Endothelial cell of umbilical vein (primary cell): Measurements from ENCODE around the gene GRK1. TPM values are rescaled to one million over a fixed set of nuclear protein-coding genes. Genes with fewer than 3 reads are reported as not detected.

Source experiments
- BruUV-seq: library from RNA; stranded (reverse); fragments of 400-500 nt; replicated peaks from 2 replicates; lab custom pipeline; 2021; lab: Mats Ljungman, UMichigan
- CTCF ChIA-PET: fragments of 300-600, 350-600 bp; sonication (Branson Sonifier 250); formaldehyde crosslinking; loops from one replicate; lab custom pipeline; 2021; ENCODE audit warnings: antibody characterized with exemption, inconsistent platforms; lab: Charles Lee
- POLR2A ChIA-PET: fragments of 300-600, 350-600 bp; sonication (Branson Sonifier 250); formaldehyde crosslinking; loops from one replicate; lab custom pipeline; 2021; ENCODE audit warnings: antibody characterized with exemption, inconsistent platforms; lab: Charles Lee
- DNase-seq: peaks from one replicate; pipeline ENCODE4 v3.0.0-alpha.2; 2011; ENCODE audit warnings: low read depth, low spot score
- FAIRE-seq: peaks from 2 replicates; lab custom pipeline; 2011; peaks lifted over from hg19 to GRCh38; lab: Jason Lieb, UNC
- H2AFZ ChIP-seq: 2 replicates; pipeline ENCODE4 v1.6.0; 2012; ENCODE audit warnings: low read depth, low read length, control low read depth, inconsistent platforms
- H3K27ac ChIP-seq: 2 replicates; pipeline ENCODE4 v1.5.1; 2011; ENCODE audit warnings: low read depth, mild to moderate bottlenecking, control low read depth, low read length, moderate library complexity; ENCODE audit not compliant: insufficient read depth
- H3K27me3 ChIP-seq, 2 experiments: 2 replicates each; pipeline versions ENCODE4 v1.6.0 to v1.6.1; 2011; ENCODE audit warnings: low read length in 2 of 2, mixed read lengths in 1 of 2; ENCODE audit not compliant: control insufficient read depth in 2 of 2, insufficient read depth in 2 of 2
- H3K36me3 ChIP-seq, 2 experiments: 2 replicates in 1 of 2; 3 replicates in 1 of 2; pipeline ENCODE4 v1.5.1; 2011; ENCODE audit warnings: low read length in 2 of 2, mild to moderate bottlenecking in 1 of 2, moderate library complexity in 1 of 2; ENCODE audit not compliant: control insufficient read depth in 2 of 2, insufficient read depth in 2 of 2; ENCODE audit errors: extremely low read depth in 1 of 2
- H3K4me1 ChIP-seq: 3 replicates; pipeline ENCODE4 v1.5.1; 2011; ENCODE audit warnings: mild to moderate bottlenecking, low read length; ENCODE audit not compliant: control insufficient read depth, insufficient read depth; ENCODE audit errors: extremely low read depth
- H3K4me2 ChIP-seq: 2 replicates; pipeline ENCODE4 v1.6.1; 2011; ENCODE audit warnings: low read length, control low read depth, mixed read lengths; ENCODE audit not compliant: insufficient read depth
- H3K4me3 ChIP-seq, 3 experiments: fragments of 200-600 bp in 1 of 3; sonication (generic), shearing (Covaris generic) in 1 of 3; replicated peaks in 1 of 3; 2 replicates each; pipeline ENCODE4 v1.5.1; 2011 to 2016; ENCODE audit warnings: control low read depth in 3 of 3, low read length in 3 of 3, mild to moderate bottlenecking in 2 of 3, inconsistent platforms in 1 of 3, low read depth in 1 of 3, moderate library complexity in 1 of 3; ENCODE audit not compliant: insufficient read depth in 1 of 3
- H3K79me2 ChIP-seq: 2 replicates; pipeline ENCODE4 v1.6.0; 2012; ENCODE audit warnings: low read length, inconsistent platforms; ENCODE audit not compliant: control insufficient read depth, insufficient read depth
- H3K9ac ChIP-seq: replicated peaks from 2 replicates; pipeline ENCODE3; 2011; ENCODE audit warnings: low read length, control low read depth; ENCODE audit not compliant: insufficient read depth; ENCODE audit errors: extremely low read depth
- H3K9me1 ChIP-seq: replicated peaks from 3 replicates; pipeline ENCODE4 v1.6.0; 2011; ENCODE audit warnings: mild to moderate bottlenecking, low read length; ENCODE audit not compliant: control insufficient read depth, insufficient read depth; ENCODE audit errors: extremely low read depth
- H3K9me3 ChIP-seq: replicated peaks from 2 replicates; pipeline ENCODE4 v1.5.1; 2012; ENCODE audit warnings: low read length, inconsistent platforms; ENCODE audit not compliant: control insufficient read depth, insufficient read depth
- H4K20me1 ChIP-seq: replicated peaks from 2 replicates; pipeline ENCODE3; 2011; ENCODE audit warnings: mild to moderate bottlenecking, low read length; ENCODE audit not compliant: control insufficient read depth, insufficient read depth; ENCODE audit errors: extremely low read depth
- POLR2A ChIP-seq: IDR thresholded peaks from 2 replicates; pipeline ENCODE4 v1.6.1; 2012; ENCODE audit warnings: low read depth, mild to moderate bottlenecking, control low read depth, low read length
- dilution Hi-C: fragments of 300-500 bp; cut with MboI; formaldehyde crosslinking; loops from one replicate; pipeline ENCODE4 v1.15.0; 2019; ENCODE audit warnings: low sequenced_read_pairs; ENCODE audit not compliant: extremely low pct_ligation_motif_present
- intact Hi-C: fragments of 100-400 bp; cut with micrococcal nuclease; formaldehyde crosslinking; loops from one replicate; pipeline ENCODE4 v1.10.0; 2022
- polyA plus RNA-seq, 4 experiments: library from polyadenylated mRNA; depleted of rRNA in 3 of 4; stranded (reverse) in 3 of 4; unstranded in 1 of 4; fragments of >200 nt; gene quantifications; 2 replicates each; pipeline versions ENCODE4 v1.2.1 to v1.2.3, GENCODE V29; 2011 to 2012; ENCODE audit warnings: missing spikeins in 1 of 4
- total RNA-seq: library from RNA; stranded (reverse); gene quantifications from 2 replicates; pipeline ENCODE4 v1.2.3, GENCODE V29; 2021

GRK1 gene
- total and polyA plus RNA-seq, 2 donors (not counting 3 experiments of a cell fraction or from before 2014, with no cell fraction given) = not detected

DNA sequence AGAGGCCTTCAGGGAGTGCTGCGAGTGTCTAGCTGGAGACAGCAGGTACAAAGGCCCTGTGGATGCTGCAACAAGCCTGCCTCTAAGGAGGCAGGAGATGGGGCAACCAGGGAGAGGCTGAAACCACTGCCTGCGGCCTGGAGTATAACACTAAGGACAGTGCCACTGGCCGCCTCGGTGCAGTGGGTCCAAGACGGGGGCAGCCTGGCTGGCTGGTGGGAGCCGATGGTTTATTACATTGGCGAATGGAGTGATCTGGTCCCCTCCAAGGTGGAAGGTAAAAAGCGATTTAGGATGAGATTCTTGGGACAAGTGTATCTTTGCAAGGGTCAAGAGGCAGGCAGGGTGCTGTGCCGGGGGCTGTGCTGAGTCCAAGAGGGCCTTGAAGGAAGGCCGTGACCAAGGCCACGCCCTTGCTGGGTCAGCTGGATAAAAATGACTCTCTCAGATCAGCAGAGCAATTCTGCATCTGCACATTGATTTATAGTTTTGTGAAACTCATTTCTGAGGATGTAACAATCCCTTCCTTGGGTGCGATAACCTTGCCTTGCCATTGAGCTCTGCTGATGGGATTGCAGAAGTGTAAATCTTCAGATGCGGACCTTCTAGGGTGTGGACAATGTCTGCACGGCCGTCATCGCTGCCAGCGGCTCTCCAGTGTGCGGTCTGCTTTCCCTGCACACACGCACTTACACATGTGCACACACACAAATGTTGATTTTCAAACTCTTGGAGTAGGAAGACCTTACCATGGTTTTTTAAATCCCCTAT is 98.0 kb downstream of the GRK1 start:
- POLR2A ChIA-PET = no interaction called here
- H3K9me3 ChIP-seq = no peaks in the 10 kb centered on the region
- no peaks in the 10 kb centered on the region for H4K20me1 ChIP-seq

DNA sequence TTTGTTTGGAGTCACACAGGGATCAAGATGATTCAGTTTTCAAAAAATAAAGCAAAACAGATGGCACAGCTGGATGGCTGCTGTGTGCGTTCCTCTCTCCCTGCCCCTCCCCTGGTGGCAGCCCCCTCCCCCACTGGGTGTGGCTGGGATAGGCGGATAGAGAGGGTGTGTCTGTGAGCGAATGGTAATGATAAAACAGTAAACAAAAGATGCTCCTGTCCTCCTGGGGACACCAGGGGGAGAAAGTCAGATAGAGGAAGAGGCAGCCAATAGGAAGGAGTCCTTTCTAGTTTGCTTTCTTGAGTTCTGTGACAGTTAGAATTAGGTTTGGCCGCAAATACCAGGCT is 98.5 kb downstream of the GRK1 start:
- ChIA-PET CTCF (no interaction called here), POLR2A (no interaction called here)
- DNase-seq (no peak), FAIRE-seq (no peak)
- H3K9ac ChIP-seq = no peak overlapping the region
- H3K79me2 ChIP-seq = peaks cover 26% of the 10 kb centered on the region
- H3K4me3 ChIP-seq = no peak overlapping the region
- peaks cover 22 to 40% of the 10 kb centered on the region in 2 experiments for H3K36me3 ChIP-seq
- H3K27me3 ChIP-seq = no peaks in the 10 kb centered on the region
- intact Hi-C loops = no loop called here
- H3K4me1 ChIP-seq = peaks cover 13% of the 10 kb centered on the region
- H3K9me3 ChIP-seq = no peaks in the 10 kb centered on the region
- no TSS peak for BruUV-seq
- H3K9me1 ChIP-seq = no peaks in the 10 kb centered on the region
- H4K20me1 ChIP-seq = no peaks in the 10 kb centered on the region
- dilution Hi-C loops = no loop called here
- H2AFZ ChIP-seq = no peak overlapping the region
- H3K27ac ChIP-seq = no peak overlapping the region
- no peak for TF ChIP-seq POLR2A
- H3K4me2 ChIP-seq = no peak overlapping the region

More for the DNA sequence above, 98.0 kb downstream of the GRK1 start:
- Histone ChIP-seq H2AFZ (no peak overlapping the region), H3K79me2 (peaks cover 29% of the 10 kb centered on the region), H3K4me2 (no peak overlapping the region), H3K4me3 (no peak overlapping the region), H3K27ac (no peak overlapping the region), H3K9ac (no peak overlapping the region), H3K9me1 (no peaks in the 10 kb centered on the region), H3K4me1 (peaks cover 13% of the 10 kb centered on the region), H3K27me3 (no peaks in the 10 kb centered on the region), H3K36me3 (peaks cover 22 to 35% of the 10 kb centered on the region in 2 experiments)
- FAIRE-seq (no peak), DNase-seq (no peak)
- TF ChIP-seq POLR2A = no peak
- dilution Hi-C loops = no loop called here
- intact Hi-C loops = no loop called here
- BruUV-seq = no TSS peak
- CTCF ChIA-PET = no interaction called here
